GM21423 (cell line): ENCODE measurements around the gene TP53I13.
"Not testable (repeated sequence)": the region's sequence is repeated elsewhere in the genome, so short reads cannot be mapped to it uniquely, and the experiment has no call there.

Source experiments
- ATAC-seq: cut with Tn5 transposase; IDR thresholded peaks from one replicate; pipeline ENCODE4 v1.9.1; 2021; ENCODE audit warnings: mild to moderate bottlenecking, moderate library complexity; ENCODE audit not compliant: unreplicated experiment

Gene TP53I13, protein sequence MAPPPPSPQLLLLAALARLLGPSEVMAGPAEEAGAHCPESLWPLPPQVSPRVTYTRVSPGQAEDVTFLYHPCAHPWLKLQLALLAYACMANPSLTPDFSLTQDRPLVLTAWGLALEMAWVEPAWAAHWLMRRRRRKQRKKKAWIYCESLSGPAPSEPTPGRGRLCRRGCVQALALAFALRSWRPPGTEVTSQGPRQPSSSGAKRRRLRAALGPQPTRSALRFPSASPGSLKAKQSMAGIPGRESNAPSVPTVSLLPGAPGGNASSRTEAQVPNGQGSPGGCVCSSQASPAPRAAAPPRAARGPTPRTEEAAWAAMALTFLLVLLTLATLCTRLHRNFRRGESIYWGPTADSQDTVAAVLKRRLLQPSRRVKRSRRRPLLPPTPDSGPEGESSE

DNA sequence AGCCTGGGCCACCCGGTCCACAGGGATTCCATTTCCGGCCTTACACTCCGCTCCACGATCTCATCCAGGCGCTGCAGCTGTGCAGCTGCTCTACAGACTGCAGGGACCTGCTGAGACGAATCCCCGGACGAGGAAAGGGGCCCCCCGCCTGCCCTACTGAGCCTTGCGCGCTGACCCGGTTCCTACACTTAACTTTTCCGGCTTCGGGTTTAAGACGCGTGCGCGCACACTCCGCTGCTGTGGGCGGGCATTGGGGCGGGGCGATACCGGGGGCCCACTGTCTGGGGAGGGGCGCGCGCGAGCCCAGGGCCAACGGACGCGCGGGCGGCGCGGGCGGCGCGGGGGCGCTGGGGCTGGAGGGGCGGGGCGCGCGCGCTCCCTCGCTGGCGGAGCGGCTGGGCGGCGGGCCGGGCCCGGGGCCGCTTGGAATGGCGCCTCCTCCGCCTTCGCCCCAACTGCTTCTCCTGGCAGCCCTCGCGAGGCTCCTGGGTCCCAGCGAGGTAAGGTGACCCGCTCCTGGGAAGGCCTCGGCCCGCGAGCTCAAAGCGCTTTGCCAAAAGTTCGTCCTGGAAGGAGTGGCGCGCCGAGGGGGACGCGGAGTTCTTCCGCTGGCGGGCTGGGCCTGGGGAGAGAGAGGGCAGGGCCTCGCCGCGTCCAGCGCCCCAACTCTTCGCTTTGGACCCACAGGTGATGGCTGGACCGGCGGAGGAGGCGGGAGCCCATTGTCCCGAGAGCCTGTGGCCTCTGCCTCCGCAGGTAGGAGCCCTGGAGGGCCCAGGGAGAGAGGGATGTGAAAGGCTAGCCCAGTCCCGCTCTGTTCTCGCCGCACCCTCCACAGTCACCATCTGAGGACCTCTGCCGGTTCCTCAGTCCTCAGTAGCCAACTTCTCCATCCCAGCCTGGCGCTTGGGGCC is at the start of gene TP53I13:
Gene TP53I13 (plus strand): TSS at position 371 of the 914 bp plus-strand sequence. CDS start 58 bp downstream, at position 429.
- ATAC-seq: peak; percentile 33

DNA sequence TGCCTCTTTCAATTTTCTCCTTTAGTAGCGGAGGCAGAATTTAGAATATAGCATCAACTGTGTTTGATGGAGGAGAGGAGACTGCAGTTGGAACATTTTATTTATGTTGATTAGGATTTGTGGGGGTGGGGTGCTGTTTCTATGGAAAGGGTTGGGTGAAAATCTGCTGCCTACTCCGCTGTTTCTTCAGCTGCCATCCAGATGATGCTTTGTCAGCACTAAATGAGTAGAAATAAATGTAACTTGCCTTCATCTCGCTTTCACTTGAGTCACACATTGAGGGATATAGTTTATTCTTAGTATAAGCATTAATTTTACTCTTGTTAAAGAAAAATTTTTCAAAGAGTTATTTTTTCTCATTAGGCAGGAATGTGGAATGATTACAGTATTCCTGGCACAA is 43.8 kb upstream of the TP53I13 start:
- no peak for ATAC-seq

DNA sequence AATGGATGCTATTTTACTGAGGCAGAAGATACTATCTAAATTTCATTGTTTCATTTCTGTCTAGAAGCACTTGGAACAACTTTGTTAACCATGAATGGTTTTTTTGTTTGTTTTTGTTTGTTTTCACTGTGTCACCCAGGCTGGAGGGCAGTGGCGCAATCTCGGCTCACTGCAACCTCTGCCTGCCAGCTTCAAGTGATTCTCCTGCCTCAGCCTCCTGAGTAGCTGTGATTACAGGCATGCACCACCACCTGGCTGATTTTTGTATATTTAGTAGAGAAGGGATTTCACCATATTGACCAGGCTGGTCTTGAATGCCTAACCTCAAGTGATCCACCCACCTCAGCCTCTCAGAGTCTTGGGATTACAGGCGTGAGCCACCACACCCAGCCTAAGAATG is 42.2 kb upstream of the TP53I13 start:
- ATAC-seq: no peak

DNA sequence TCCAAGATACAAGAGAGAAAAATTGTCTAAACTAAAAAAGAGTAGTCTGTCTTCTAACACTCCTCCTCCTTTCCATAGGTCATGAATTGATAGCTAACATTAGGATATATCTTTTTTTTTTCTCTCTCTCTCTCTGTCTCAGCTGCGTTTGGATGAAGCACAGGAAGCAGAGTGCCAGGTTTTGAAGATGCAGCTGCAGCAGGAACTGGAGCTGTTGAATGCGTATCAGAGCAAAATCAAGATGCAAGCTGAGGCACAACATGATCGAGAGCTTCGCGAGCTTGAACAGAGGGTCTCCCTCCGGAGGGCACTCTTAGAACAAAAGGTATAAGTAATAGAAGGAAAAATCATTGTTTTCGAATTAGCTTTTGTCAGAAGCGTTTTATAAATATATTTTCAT is 34.5 kb upstream of the TP53I13 start:
- no peak for ATAC-seq

DNA sequence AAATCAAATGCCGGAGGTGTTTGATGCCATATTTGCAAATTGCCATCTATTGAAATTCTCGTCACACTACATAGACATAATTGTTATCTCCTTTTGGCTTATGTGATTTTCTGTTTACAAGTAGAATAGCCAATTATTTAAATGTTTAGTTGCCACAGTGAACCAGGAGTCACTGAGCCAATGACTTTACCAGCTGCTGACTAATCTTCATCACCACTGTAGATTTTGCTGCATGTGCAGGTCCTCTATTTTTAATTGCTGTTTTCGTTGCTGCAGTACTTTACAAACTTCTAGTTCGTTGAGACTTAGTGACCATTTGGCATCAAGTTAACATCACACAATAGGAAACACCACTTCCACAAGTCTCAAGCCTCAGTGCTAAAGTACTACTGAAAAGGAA is 24.4 kb upstream of the TP53I13 start:
- no peak for ATAC-seq

DNA sequence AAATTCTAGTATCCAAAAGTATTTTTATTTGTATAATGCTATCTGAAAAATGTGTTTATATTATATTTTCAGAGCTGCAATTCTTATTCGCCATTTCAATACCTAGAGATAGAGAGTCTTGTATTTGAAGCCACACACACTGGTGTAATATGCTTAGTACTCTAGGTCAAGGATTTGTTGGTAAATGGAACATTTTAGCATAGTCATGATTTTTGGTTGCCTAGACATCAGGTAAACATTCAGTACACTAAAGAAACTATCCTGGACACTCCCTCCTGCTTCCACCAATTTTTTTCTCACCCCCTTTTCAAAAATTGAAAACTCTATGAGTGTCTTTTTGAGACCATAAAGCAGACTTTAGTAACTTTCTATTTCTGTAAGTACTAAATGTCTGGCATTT is 22.4 kb upstream of the TP53I13 start:
- no peak for ATAC-seq

DNA sequence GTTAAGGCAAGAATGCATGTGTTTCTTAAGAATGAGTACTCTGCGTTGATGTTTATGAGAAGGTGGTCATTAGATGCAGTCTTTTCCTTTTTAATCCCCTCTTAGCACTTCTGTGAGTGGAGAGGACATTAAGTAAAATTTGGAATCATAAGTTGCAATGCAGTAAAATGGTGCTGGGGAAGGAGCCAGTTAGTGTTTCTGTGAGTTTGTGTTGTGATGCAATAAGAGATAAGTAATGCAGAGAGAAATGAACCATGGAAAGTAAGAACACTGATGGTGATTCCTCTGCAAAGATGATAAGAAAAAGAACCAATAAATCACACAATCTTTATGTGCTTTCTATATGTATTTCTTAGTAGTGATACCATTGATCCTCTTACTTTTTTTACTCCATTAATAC is 21.7 kb upstream of the TP53I13 start:
- ATAC-seq: no peak

DNA sequence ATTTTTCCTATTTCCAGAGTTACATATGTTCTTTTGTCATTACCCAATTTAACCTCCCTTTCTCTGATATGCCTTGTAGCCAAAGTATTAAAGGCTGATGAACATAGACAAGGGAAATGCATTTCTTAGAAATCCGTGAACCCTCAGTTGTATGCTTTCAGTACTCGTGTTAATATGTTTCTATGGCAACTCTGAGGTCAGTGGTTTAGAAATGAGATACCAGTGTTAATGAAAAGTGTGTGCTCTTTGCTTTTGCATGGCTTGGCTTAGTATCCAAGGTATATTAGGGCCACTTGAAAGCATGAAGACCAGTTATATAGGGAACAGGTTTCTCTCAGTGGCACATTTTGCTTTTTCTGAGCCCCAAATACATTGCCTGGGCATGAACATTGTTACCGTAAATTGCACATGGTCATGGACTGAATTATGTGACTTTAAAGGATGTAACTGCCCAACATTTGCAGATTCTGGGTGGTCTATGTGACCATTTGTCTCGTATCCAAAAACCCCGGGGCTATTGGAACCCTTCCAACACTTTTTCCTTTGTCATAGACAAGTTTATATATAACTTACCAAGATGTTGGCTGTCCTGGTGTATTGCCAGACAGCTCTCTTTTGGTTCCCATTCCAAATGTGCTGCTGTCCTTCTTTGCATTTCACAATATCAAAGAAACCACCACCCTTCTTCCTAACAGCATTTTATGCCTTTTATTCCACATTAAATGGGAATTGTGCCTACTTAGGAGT is 19.2 kb upstream of the TP53I13 start:
- no peak for ATAC-seq

DNA sequence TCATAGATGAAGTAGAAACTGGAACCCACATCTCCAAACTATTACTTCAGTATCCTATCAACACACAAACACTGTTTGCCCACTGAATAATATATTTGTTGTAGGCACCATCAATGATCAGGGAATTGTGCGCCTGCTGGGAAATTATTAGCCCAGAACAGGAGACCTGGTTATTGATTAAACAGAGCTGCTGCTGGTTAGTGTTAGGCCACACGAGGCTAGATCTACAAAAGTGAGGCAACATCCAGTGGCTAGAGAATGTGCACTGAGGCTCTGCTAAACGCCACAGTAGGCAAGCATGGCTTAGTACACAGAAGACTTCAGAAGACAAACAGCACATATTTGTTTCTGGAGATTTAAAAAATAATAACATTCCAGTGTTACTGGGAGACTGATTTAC is 12.7 kb upstream of the TP53I13 start:
- no peak for ATAC-seq

DNA sequence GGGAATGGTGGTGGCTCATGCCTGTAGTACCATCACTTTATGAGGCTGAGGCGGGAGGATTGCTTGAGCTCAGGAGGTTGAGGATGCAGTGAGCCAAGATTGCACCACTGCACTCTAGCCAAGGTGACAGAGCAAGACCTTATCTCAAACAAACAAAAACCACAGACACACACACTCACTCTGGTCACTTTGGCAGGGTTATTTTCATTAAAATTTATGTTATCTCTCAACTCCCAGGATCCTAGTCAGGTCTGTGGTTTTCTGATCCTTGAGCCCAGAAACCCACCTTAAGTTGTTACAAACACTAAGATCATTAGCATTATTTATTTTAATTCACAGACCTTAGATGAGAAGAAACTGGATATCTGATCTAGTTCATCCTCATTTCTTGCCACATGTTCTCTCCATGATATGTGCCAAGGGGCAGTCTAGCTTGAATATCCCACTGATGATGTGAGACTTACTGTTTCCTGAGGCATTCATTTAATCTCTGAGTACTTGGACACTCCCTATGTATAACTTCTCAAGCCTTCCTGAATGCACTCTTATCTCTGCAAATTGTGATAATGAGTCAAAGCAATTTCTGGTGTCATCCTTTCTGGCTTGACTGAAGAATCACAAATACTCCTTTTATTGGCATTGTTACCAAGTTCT is 11.3 kb upstream of the TP53I13 start:
- no peak for ATAC-seq

DNA sequence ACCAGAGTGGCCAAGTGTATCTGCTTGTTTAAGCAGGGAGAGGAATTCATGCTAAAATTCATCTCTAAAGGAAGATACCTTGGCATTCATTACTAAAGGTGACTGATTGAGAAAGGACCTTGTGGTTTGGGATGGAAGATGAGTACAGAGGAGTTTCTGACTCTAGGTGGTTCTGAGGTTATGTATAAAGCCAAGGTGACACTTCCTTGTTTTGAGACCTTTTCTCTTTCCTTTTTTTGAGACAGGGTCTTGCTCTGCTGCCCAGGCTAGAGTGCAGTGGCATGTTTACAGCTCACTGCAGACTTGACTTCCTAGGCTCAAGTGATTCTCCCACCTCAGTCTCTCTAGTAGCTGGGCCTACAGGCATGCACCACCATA is 10.8 kb upstream of the TP53I13 start:
- ATAC-seq: no peak

DNA sequence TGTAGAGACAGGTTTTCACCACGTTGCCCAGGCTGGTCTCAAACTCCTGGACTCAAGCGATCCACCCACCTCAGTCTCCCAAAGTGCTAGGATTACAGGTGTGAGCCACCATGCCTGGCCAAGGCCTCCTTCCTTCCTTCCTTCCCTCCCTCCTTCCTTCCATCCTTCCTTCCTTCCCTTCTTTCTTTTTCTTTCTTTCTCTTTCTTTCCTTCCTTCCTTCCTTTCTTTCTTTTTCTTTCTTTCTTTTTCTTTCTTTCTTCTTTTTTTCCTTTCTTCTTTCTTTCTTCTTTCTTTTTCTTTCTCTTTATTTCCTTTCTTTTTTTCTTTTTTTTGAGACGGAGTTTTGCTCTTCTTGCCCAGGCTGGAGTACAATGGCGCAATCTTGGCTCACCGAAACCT is 10.4 kb upstream of the TP53I13 start:
- not testable (repeated sequence) for ATAC-seq

DNA sequence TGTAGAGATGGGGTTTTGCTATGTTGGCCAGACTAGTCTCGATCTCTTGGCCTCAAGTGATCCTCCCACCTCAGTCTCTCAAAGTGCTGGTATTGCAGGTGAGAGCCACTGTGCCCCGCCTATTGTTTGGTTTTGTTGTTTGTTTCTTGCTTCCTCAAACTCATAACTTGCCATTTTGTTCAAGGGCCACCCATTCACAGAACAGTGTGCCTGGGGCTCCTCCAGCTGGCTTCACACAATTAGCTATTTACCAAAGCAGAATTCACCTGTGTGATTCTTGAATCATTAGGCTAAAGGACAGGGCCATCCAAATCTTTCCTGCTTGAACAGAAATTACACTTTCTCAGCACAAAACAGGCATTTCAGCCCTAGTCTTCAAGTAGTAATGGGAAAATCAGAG is 8.9 kb upstream of the TP53I13 start:
- no peak for ATAC-seq

DNA sequence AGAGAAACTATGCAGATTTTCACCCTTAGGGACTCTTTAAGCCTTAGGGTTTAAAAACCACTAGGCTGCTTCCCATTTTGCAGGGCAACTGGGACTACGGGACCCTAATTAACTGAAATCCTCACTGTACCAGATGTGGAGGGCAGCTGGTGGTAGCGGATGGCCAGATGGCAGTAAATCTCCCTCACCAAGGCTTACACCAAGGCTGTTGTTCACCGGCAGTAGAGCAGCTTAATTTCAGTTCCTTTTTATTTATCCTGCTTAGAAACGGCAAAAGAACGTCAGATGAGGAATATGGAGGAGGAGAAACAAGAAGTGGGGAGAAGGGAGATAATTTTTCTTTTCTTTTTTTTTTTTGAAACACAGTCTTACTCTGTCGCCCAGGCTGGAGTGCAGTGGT is 8.2 kb upstream of the TP53I13 start:
- no peak for ATAC-seq

DNA sequence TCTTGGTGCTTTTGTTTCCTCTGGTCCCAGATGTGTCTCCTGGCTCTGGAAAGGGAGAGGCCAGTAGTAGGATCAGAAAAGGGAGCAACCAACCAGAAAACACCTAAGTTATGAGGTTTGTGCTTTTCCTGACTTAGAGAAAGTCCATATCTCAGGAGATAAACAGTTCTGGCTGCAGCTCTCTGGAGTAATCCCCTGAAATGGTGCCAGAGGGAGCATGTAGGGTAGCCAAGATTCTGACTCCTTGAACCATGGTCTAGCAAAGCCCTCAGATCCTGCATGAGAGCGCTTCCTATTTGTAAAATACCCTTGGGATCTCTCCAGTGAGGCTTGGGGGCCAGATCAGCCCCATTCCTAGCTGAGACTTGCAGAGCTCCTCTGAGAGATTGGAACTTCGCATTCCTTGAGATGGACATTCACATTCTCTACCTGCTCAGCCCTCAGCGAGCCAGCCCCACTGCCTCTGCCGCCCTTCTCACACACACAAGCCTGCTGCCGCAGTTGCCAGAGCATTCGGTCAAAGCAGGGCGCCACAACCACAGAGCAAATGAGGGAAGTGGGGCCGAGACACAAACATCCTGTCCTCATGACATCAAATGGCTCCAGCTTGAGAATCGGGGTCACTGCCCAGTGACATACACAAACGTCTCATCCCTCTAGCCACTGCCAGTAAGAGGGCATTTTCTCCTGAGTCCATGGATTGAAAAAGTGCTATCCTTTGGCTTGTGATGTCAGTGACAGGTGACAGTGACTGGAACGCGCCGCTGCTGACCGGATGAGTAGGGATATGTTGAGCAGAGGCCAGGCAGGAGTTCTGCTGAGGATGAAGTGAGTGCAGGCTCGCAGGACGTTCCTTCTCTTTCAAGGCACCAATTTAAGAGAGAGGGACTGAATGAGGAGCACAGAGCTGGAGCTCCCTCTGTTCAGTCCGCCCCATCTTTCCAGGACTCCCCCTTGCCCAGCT is 6.7 kb upstream of the TP53I13 start:
- no peak for ATAC-seq

DNA sequence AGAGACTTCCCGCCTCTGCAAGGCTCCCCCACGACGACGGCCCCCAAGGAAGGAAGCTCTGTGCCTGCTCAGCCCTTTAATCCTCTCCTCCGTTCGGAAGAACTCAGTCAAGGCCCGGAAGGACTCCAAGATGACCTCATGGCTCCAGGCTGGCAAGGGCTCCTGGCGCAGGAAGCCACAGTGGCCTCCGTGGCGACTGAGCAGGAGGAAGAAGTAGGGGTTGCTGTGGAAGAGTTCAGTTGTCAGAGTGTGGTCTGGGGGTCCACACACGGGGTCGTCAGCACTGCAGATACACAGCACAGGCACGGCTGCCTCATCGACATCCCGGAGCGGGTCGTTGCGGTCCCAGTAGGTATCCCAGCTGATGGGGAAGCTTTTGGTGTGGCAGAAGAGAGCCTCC is 5.9 kb upstream of the TP53I13 start:
- no peak for ATAC-seq

DNA sequence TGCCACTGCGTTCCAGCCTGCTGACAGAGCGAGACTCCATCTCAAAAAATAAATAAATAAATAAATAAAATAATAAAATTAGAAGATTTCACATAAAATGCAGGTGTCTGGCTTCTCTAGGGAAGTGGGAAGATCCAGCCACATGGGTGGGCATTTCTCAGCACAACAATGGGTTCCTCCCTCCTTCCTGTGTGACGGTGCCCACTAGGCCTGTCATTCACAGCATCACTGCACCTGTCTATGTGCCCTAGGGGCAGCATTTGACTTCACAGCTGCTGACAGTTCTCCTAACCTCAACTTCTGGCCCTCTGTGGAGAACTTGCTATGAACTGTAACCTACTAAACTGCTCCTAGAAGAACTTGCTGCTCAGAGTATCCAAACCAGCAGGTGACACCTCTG is 4.7 kb upstream of the TP53I13 start:
- ATAC-seq: no peak

DNA sequence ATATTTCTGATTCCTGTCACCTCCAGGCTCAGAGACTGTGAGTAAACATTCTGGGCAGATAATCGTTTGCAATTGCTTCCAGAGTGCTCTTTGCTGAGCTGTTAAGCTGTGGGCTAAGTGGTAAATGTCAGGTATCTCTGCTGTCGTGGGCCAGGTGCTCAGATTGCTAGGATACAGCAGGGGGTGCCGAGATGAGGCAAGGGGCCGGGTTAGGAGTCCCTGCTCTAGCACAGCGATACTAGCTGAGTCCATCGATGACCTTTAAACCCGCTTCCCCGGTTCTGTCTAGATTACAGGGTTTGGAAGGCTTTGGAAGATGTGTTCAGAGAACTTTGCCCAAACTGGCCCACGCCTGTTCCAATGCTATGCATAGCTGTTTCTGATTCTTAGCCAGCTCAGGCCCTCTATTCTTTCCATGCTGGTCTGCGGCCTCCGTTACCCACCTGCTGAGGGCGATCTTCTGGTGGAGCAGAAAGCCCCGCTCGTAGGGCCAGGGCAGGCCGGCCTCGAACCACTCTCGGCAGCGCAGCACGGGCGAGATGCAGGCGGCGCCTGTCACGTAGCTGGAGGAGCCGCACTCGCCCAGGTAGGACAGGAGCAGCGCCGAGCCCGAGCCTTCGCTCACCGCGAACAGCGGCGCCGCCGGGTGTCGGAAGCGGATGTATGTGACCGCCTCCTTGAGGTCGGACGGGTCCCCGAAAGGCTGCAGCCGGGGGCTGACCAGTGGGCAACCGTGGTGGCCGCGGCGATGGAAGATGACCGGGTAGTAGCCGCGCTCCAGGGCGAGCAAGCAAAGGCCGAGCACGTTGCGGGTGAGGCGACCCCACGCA is 2.6 kb upstream of the TP53I13 start:
- ATAC-seq: peak; percentile 11
